Neural cell (in vitro differentiated cells): Measurements from ENCODE around the gene GSDME. TPM values are rescaled to one million over a fixed set of nuclear protein-coding genes. Genes with fewer than 3 reads are reported as not detected.

Experiments
- H2AFZ ChIP-seq: fragments of 200-600, 300-800 bp; sonication (generic), shearing (Covaris generic); 2 replicates; pipeline ENCODE4 v1.6.0; 2014; ENCODE audit warnings: low read depth, mild to moderate bottlenecking, antibody characterized with exemption, low read length, moderate library complexity
- H3F3A ChIP-seq: fragments of 200-600 bp; shearing (Covaris generic); 2 replicates; pipeline ENCODE4 v1.6.1; 2016; ENCODE audit warnings: mild to moderate bottlenecking, moderate library complexity, mixed read lengths, antibody characterized with exemption, low read length; ENCODE audit not compliant: insufficient read depth, poor library complexity, severe bottlenecking
- H3K27ac ChIP-seq: fragments of 200-600, 300-800 bp; sonication (generic), shearing (Covaris generic); 2 replicates; pipeline ENCODE4 v1.5.1; 2014; ENCODE audit warnings: mild to moderate bottlenecking, low read length, moderate library complexity
- H3K27me3 ChIP-seq: fragments of 300-800, 200-600 bp; sonication (generic), shearing (Covaris generic); 2 replicates; pipeline ENCODE4 v1.6.0; 2014; ENCODE audit warnings: mild to moderate bottlenecking, low read depth, low read length, moderate library complexity; ENCODE audit not compliant: insufficient read depth
- H3K36me3 ChIP-seq: fragments of 300-800, 200-600 bp; sonication (generic), shearing (Covaris generic); 2 replicates; pipeline ENCODE4 v1.5.1; 2014; ENCODE audit warnings: mild to moderate bottlenecking, antibody characterized with exemption, low read length, moderate library complexity; ENCODE audit not compliant: insufficient read depth
- H3K4me2 ChIP-seq: fragments of 300-800, 200-600 bp; sonication (generic), shearing (Covaris generic); 2 replicates; pipeline ENCODE4 v1.6.0; 2014; ENCODE audit warnings: mild to moderate bottlenecking, low read length
- H3K4me3 ChIP-seq: fragments of 300-800, 200-600 bp; sonication (generic), shearing (Covaris generic); 2 replicates; pipeline ENCODE4 v1.5.1; 2014; ENCODE audit warnings: mild to moderate bottlenecking, low read length, moderate library complexity
- H3K79me2 ChIP-seq: fragments of 200-600 bp; shearing (Covaris generic); replicated peaks from 2 replicates; pipeline ENCODE4 v1.6.0; 2014; ENCODE audit warnings: mild to moderate bottlenecking, low read length, moderate library complexity; ENCODE audit not compliant: insufficient read depth
- H3K9ac ChIP-seq: fragments of 300-800, 200-600 bp; sonication (generic), shearing (Covaris generic); 2 replicates; pipeline ENCODE4 v1.6.1; 2016; ENCODE audit warnings: mild to moderate bottlenecking, low read length, mixed read lengths
- H3K9me2 ChIP-seq: fragments of 200-600 bp; shearing (Covaris generic); 2 replicates; pipeline ENCODE4 v1.6.1; 2016; ENCODE audit warnings: mild to moderate bottlenecking, low read length, mixed read lengths; ENCODE audit not compliant: insufficient read depth
- H3K9me3 ChIP-seq: fragments of 200-600, 300-800 bp; sonication (generic), shearing (Covaris generic); 2 replicates; pipeline ENCODE4 v1.6.1; 2016; ENCODE audit warnings: mild to moderate bottlenecking, mixed run types, low read length, moderate library complexity, mixed read lengths
- H4K20me1 ChIP-seq: fragments of 200-600 bp; shearing (Covaris generic); 2 replicates; pipeline ENCODE4 v1.6.1; 2016; ENCODE audit warnings: mild to moderate bottlenecking, mixed run types; ENCODE audit not compliant: insufficient read depth
- EP300 ChIP-seq: fragments of 450-650 bp; conservative IDR thresholded peaks from 2 replicates; pipeline ENCODE4 v1.6.1; 2014; ENCODE audit warnings: antibody characterized with exemption, mild to moderate bottlenecking, moderate library complexity; ENCODE audit not compliant: poor library complexity, severe bottlenecking
- EZH2 ChIP-seq: fragments of 200-600, 300-800 bp; shearing (Covaris generic), sonication (generic); IDR thresholded peaks from 2 replicates; pipeline ENCODE4 v1.6.1; 2014; ENCODE audit warnings: antibody characterized with exemption, low read length, borderline replicate concordance, mild to moderate bottlenecking; ENCODE audit not compliant: insufficient read depth, poor library complexity, severe bottlenecking
- MXI1 ChIP-seq: fragments of 450-650 bp; conservative IDR thresholded peaks from 2 replicates; pipeline ENCODE4 v1.6.1; 2014; ENCODE audit warnings: antibody characterized with exemption, mild to moderate bottlenecking; ENCODE audit not compliant: poor library complexity, severe bottlenecking
- POLR2AphosphoS5 ChIP-seq: IDR thresholded peaks from 2 replicates; pipeline ENCODE4 v1.6.1; 2012
- RAD21 ChIP-seq: fragments of 450-650 bp; conservative IDR thresholded peaks from 2 replicates; pipeline ENCODE4 v1.6.1; 2014; ENCODE audit warnings: antibody characterized with exemption, mild to moderate bottlenecking, moderate library complexity
- SMC3 ChIP-seq: fragments of 450-650 bp; conservative IDR thresholded peaks from 2 replicates; pipeline ENCODE4 v1.6.1; 2014; ENCODE audit warnings: antibody characterized with exemption, mild to moderate bottlenecking, moderate library complexity; ENCODE audit not compliant: poor library complexity
- TAF1 ChIP-seq: IDR thresholded peaks from 2 replicates; pipeline ENCODE4 v1.6.1; 2012; ENCODE audit warnings: low read depth
- polyA plus RNA-seq: library from polyadenylated mRNA; depleted of rRNA; stranded (reverse); fragments of >200 nt; gene quantifications from 2 replicates; pipeline ENCODE4 v1.2.3, GENCODE V29; 2014
- TF ChIP-seq, protein P1 (sequence below): fragments of 450-650 bp; IDR thresholded peaks from 2 replicates; pipeline ENCODE4 v1.5.1; 2014; ENCODE audit warnings: antibody characterized with exemption, mild to moderate bottlenecking, moderate library complexity; ENCODE audit not compliant: poor library complexity, severe bottlenecking
- TF ChIP-seq, protein P2 (sequence below): IDR thresholded peaks from 2 replicates; pipeline ENCODE4 v1.6.1; 2012; ENCODE audit warnings: borderline replicate concordance

Gene GSDME
- polyA plus RNA-seq, 1 donor from 2014 or later, result 42.9 TPM

DNA sequence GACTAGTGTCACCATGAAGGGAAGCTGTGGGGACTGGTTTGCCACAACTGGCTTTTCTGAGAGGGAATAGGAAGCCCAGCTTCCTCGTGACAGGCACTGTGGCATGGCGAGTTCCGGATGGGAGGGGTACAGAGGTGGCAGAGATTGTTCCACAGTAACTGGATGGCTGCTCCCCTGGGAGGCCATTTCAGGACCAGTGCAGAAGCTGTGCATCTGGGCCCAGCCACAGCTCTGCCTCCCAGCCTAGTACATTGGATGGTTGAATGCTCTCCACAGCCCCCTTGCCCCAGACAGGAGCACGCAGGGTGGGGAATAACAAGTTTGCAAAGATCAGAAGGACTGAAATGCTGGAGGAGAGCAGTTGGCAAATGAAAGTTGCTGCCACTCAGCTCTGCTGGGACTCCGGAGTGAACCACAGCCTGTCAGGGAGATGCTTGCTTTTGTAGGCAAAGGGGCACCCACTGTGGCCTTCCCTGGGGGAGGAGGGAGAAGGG lies 51.8 kb downstream of the GSDME start:
- Histone ChIP-seq H2AFZ (no peak overlapping the region), H3K27ac (no peak overlapping the region), H4K20me1 (no peaks in the 10 kb centered on the region), H3F3A (no peaks in the 10 kb centered on the region), H3K9me3 (no peaks in the 10 kb centered on the region), H3K4me3 (no peak overlapping the region), H3K9me2 (no peaks in the 10 kb centered on the region), H3K79me2 (no peaks in the 10 kb centered on the region), H3K27me3 (no peaks in the 10 kb centered on the region), H3K9ac (no peak overlapping the region), H3K4me2 (no peak overlapping the region), H3K36me3 (no peaks in the 10 kb centered on the region)
- TF ChIP-seq, protein P1, sequence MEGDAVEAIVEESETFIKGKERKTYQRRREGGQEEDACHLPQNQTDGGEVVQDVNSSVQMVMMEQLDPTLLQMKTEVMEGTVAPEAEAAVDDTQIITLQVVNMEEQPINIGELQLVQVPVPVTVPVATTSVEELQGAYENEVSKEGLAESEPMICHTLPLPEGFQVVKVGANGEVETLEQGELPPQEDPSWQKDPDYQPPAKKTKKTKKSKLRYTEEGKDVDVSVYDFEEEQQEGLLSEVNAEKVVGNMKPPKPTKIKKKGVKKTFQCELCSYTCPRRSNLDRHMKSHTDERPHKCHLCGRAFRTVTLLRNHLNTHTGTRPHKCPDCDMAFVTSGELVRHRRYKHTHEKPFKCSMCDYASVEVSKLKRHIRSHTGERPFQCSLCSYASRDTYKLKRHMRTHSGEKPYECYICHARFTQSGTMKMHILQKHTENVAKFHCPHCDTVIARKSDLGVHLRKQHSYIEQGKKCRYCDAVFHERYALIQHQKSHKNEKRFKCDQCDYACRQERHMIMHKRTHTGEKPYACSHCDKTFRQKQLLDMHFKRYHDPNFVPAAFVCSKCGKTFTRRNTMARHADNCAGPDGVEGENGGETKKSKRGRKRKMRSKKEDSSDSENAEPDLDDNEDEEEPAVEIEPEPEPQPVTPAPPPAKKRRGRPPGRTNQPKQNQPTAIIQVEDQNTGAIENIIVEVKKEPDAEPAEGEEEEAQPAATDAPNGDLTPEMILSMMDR, result no peak
- TF ChIP-seq EP300, result no peak
- TF ChIP-seq, protein P2, sequence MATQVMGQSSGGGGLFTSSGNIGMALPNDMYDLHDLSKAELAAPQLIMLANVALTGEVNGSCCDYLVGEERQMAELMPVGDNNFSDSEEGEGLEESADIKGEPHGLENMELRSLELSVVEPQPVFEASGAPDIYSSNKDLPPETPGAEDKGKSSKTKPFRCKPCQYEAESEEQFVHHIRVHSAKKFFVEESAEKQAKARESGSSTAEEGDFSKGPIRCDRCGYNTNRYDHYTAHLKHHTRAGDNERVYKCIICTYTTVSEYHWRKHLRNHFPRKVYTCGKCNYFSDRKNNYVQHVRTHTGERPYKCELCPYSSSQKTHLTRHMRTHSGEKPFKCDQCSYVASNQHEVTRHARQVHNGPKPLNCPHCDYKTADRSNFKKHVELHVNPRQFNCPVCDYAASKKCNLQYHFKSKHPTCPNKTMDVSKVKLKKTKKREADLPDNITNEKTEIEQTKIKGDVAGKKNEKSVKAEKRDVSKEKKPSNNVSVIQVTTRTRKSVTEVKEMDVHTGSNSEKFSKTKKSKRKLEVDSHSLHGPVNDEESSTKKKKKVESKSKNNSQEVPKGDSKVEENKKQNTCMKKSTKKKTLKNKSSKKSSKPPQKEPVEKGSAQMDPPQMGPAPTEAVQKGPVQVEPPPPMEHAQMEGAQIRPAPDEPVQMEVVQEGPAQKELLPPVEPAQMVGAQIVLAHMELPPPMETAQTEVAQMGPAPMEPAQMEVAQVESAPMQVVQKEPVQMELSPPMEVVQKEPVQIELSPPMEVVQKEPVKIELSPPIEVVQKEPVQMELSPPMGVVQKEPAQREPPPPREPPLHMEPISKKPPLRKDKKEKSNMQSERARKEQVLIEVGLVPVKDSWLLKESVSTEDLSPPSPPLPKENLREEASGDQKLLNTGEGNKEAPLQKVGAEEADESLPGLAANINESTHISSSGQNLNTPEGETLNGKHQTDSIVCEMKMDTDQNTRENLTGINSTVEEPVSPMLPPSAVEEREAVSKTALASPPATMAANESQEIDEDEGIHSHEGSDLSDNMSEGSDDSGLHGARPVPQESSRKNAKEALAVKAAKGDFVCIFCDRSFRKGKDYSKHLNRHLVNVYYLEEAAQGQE, result no peak
- TF ChIP-seq TAF1, result no peak
- TF ChIP-seq RAD21, result no peak
- TF ChIP-seq SMC3, result no peak
- no peak for TF ChIP-seq MXI1
- TF ChIP-seq POLR2AphosphoS5, result no peak
- TF ChIP-seq EZH2, result no peak

DNA sequence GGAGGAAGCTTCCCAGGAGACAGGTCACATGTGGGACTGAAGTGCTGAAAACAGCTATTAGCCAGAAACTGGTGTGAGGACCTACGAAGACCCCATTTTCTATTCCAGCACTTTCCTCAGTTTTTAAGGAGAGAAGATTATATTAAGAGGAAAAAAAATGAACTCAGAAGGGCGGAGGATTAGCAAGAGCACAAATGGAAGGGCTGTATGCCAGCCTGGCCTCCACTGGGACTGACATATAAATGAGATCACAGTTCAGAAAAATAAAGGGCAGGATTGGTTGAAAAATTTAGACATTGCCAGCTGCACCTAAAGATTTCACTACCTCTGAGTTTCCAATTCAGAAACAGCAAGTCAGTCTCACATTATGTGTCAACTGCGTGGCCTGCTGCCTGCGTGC lies 53.0 kb downstream of the GSDME start:
- Histone ChIP-seq H3K79me2 (no peaks in the 10 kb centered on the region), H3K4me2 (no peak overlapping the region)

More for the DNA sequence above, 53.0 kb downstream of the GSDME start:
- no peak for TF ChIP-seq EP300
- TF ChIP-seq EZH2, result no peak
- no peak for TF ChIP-seq POLR2AphosphoS5
- no peak for TF ChIP-seq SMC3
- no peak for TF ChIP-seq MXI1
- TF ChIP-seq, protein P2, result no peak
- TF ChIP-seq, protein P1, result no peak
- TF ChIP-seq TAF1, result no peak
- TF ChIP-seq RAD21, result no peak
- no peaks in the 10 kb centered on the region for H3K36me3 ChIP-seq
- no peaks in the 10 kb centered on the region for H3K9me2 ChIP-seq
- no peak overlapping the region for H3K4me3 ChIP-seq
- H3K27ac ChIP-seq, result no peak overlapping the region
- H3F3A ChIP-seq, result no peaks in the 10 kb centered on the region
- no peak overlapping the region for H3K9ac ChIP-seq
- no peaks in the 10 kb centered on the region for H3K27me3 ChIP-seq
- no peak overlapping the region for H2AFZ ChIP-seq
- H3K9me3 ChIP-seq, result no peaks in the 10 kb centered on the region
- no peaks in the 10 kb centered on the region for H4K20me1 ChIP-seq
